Placental epithelial cell (primary cell): ENCODE results near the gene OR4C12. TPM values are rescaled to one million over a fixed set of nuclear protein-coding genes. Genes with fewer than 3 reads are reported as not detected.

Source experiments
- total RNA-seq: library from RNA; depleted of rRNA; stranded (reverse); fragments of >200 nt; gene quantifications from 2 replicates; pipeline ENCODE4 v1.2.3, GENCODE V29; 2012

OR4C12 gene
- total RNA-seq = not detected in 2 replicates

DNA sequence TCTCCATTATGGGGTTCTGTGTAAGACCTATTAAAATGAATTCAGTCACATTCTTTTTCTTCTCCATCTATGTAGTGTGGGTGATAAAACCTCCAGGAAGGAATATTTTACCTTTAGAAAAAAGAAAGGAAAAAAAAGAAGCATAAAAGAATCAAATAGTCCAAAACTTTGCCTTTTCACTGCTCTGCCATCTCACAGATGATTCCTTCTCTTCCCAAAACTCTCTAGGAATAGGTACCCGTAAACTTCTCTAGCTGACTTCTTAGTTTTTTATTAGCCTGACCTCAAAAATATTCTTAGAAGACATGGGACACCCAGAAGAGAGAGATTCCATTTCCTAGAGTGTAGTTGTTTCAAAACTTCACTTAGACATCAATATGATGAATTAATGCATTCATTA is at the start of gene OR4C12:
Gene OR4C12, minus strand, starts transcription at position 101 of the 400 bp plus-strand sequence. Its CDS starts 34 bp downstream, at position 67.

DNA sequence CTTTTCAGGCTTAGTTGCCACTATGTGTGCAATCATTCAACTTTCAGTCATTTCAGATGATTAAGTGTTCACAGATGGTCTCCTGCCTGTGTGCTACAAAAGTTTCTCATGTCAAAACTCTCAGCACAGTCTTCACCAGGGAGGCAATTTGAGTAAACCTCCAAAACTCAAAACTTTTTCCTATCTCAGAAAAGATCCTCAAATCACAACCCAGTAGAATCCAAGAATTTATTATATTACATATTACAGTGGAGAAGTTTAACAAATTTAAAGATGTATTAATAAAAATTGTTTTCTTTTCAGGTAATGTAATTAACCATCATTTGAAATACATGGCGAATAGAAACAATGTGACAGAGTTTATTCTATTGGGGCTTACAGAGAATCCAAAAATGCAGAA is 30.2 kb downstream of the OR4C12 start, which contains the start of gene OR4C13:
Gene OR4C13, plus strand, starts transcription at position 301 of the 400 bp plus-strand sequence. Its CDS starts 32 bp downstream, at position 333.

Other genes with a start within 250 kb of the OR4C12 start
- gene OR4C13, start 30.1 kb downstream of the OR4C12 start, total RNA-seq = not detected in 2 replicates
- not detected in 2 replicates for gene OR4C45, start 50.3 kb upstream of the OR4C12 start, total RNA-seq